ENCODE results near the gene DCLK2. TPM values are rescaled to one million over a fixed set of nuclear protein-coding genes. Genes with fewer than 3 reads are reported as not detected.

Gene DCLK2
- total and polyA plus RNA-seq, 2 of the 8 experiments (the other 6 are each of a cell fraction or from before 2014, with no cell fraction given): 0.32 to 0.37 TPM

DNA sequence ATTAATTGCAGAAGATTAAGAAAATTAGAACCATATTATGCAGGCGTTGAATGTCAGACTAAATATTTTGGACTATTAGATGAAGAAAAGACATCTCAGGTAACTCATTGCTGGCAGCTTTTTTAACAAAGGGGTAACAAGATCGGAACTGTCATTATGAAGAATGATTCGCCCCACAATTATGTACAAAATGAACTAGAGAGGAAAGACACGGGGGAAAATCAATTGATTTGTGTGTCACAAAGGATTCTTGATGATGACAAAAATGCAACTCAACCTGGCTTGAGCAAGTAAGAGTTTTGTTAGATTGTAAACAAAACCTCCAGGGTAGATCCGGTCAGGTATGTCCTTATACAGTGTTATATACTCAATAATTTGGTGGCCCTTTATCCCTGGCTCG is 12.5 kb upstream of the DCLK2 start:
- no peak overlapping the region for H3K27ac ChIP-seq (ENCODE audit: low read depth, low read length)
- no peak overlapping the region for H4K8ac ChIP-seq (ENCODE audit: extremely low read depth, insufficient read depth, low read length)
- no peak overlapping the region for H2BK5ac ChIP-seq (ENCODE audit: low read depth, low read length)
- FAIRE-seq (no peak), DNase-seq (ENCODE audit: low read depth in 1 of 2, low spot score in 2 of 2) (no peak)
- CTCF ChIA-PET (ENCODE audit: partially characterized antibody): interaction anchor here (0.6 kb wide), 1 partner anchor 155 kb away, joined by 3 read pairs; no protein-coding TSS in a partner anchor
- H2BK15ac ChIP-seq (ENCODE audit: low read length): no peak overlapping the region
- H2BK20ac ChIP-seq (ENCODE audit: low read length): no peak overlapping the region
- no peak overlapping the region for H3K9ac ChIP-seq (replicated peaks in 1 of 4; ENCODE audit: extremely low read depth in 1 of 4, low read depth in 3 of 4, low read length in 3 of 4)
- H3K23me2 ChIP-seq (ENCODE audit: low read depth, low read length): no peaks in the 10 kb centered on the region
- no peaks in the 10 kb centered on the region for H3K4me1 ChIP-seq (replicated peaks in 1 of 4; ENCODE audit: control insufficient read depth in 3 of 4, insufficient read depth in 4 of 4, low read length in 3 of 4)
- no peak overlapping the region for H3K14ac ChIP-seq (ENCODE audit: insufficient read length)
- no peak overlapping the region for H2BK120ac ChIP-seq (replicated peaks; ENCODE audit: low read depth, low read length)
- H3K56ac ChIP-seq (replicated peaks; ENCODE audit: insufficient read length, low read depth, low read length): no peak overlapping the region
- H3K9me3 ChIP-seq (ENCODE audit: insufficient read depth in 2 of 2, low read depth in 1 of 2, low read length in 1 of 2): no peaks in the 10 kb centered on the region
- 92% methylated on average over 6 of the region's 6 CpGs; no CpG with 5 or more reads in 1 of the 2 experiments for WGBS, 2 experiments (ENCODE audit: extremely low coverage in 1 of 2, insufficient coverage in 1 of 2, insufficient read length in 1 of 2, insufficient replicate concordance in 2 of 2, low coverage in 1 of 2, low lambda C conversion rate in 2 of 2, missing lambda C conversion rate in 1 of 2)
- no peak overlapping the region for H4K5ac ChIP-seq (ENCODE audit: insufficient read length, low read depth, low read length)
- H4K91ac ChIP-seq (replicated peaks; ENCODE audit: insufficient read length, low read length): no peak overlapping the region
- H4K20me1 ChIP-seq (replicated peaks in 1 of 2; ENCODE audit: control insufficient read depth in 1 of 2, insufficient read depth in 2 of 2, low read length in 2 of 2): no peaks in the 10 kb centered on the region
- H3K4me3 ChIP-seq (ENCODE audit: extremely low read depth in 1 of 4, insufficient read depth in 2 of 4, low read depth in 3 of 4, low read length in 4 of 4): no peak overlapping the region
- H3K27me3 ChIP-seq (replicated peaks in 1 of 4; ENCODE audit: control insufficient read depth in 3 of 4, extremely low read depth in 1 of 4, insufficient read depth in 3 of 4, low read length in 3 of 4): no peaks in the 10 kb centered on the region
- no peak overlapping the region for H2AK5ac ChIP-seq (ENCODE audit: low read depth, low read length)
- no peak overlapping the region for H3K18ac ChIP-seq (ENCODE audit: extremely low read depth, low read length)
- no peaks in the 10 kb centered on the region for H3K79me1 ChIP-seq (ENCODE audit: low read depth, low read length)
- H3K23ac ChIP-seq (ENCODE audit: insufficient read length): no peak overlapping the region
- POLR2A ChIA-PET (ENCODE audit: partially characterized antibody): no interaction called here
- TF ChIP-seq SUZ12 (IDR thresholded peaks at IDR 0.05; ENCODE audit: low read length) (no peak), FOSL1 (IDR thresholded peaks at IDR 0.05; ENCODE audit: insufficient read depth, low read depth, low read length) (no peak), BCL11A (IDR thresholded peaks at IDR 0.05; ENCODE audit: low read depth in 2 of 2, low read length in 2 of 2) (no peak), ZNF274 (IDR thresholded peaks at IDR 0.05; ENCODE audit: borderline replicate concordance, extremely low read depth, low read length) (no peak), POLR2AphosphoS5 (IDR thresholded peaks at IDR 0.05; ENCODE audit: low read depth, low read length) (no peak), BACH1 (IDR thresholded peaks at IDR 0.05; ENCODE audit: low read length) (no peak), SRF (IDR thresholded peaks at IDR 0.05; ENCODE audit: low read depth, low read length) (no peak), CTBP2 (IDR thresholded peaks at IDR 0.05; ENCODE audit: borderline replicate concordance, insufficient read depth, insufficient read length, low read length) (no peak), TEAD4 (IDR thresholded peaks at IDR 0.05; ENCODE audit: low read depth, low read length) (no peak), EP300 (IDR thresholded peaks at IDR 0.05; ENCODE audit: borderline replicate concordance in 1 of 2, low read depth in 2 of 2, low read length in 2 of 2) (no peak), SIN3A (conservative IDR thresholded peaks at IDR 0.05 in 1 of 2, IDR thresholded peaks at IDR 0.05 in 1 of 2; ENCODE audit: low read depth in 1 of 2, low read length in 2 of 2) (no peak)
- TF ChIP-seq, protein P1, sequence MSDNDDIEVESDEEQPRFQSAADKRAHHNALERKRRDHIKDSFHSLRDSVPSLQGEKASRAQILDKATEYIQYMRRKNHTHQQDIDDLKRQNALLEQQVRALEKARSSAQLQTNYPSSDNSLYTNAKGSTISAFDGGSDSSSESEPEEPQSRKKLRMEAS (IDR thresholded peaks at IDR 0.05): no peak
- no peaks in the 10 kb centered on the region for H3K79me2 ChIP-seq (ENCODE audit: control insufficient read depth in 1 of 2, insufficient read depth in 2 of 2, low read length in 2 of 2)
- H3K4ac ChIP-seq (replicated peaks; ENCODE audit: insufficient read length, low read depth, low read length): no peak overlapping the region
- no peaks in the 10 kb centered on the region for H3K36me3 ChIP-seq (ENCODE audit: control insufficient read depth in 2 of 4, insufficient read depth in 4 of 4, low read length in 3 of 4)
- H2AFZ ChIP-seq (ENCODE audit: low read length): no peak overlapping the region
- H2BK12ac ChIP-seq (ENCODE audit: low read depth, low read length): no peak overlapping the region
- no peak overlapping the region for H3K4me2 ChIP-seq (ENCODE audit: insufficient read depth in 1 of 2, low read depth in 2 of 2, low read length in 2 of 2)
